Activated CD8-positive, alpha-beta memory T cell treated with anti-CD3 and anti-CD28 coated beads, Interleukin-2, amount 50 U/mL, for 4 hours (primary cell): ENCODE measurements around the gene CNTNAP2.

Source experiments
- DNase-seq: peaks from one replicate; pipeline ENCODE4 v3.0.0-alpha.2; 2020

CNTNAP2 gene

GRCh38 chr7:147813316-147813715 lies 1696.7 kb downstream of the CNTNAP2 start:
- DNase-seq, result no peak

GRCh38 chr7:147818317-147818716 lies 1701.7 kb downstream of the CNTNAP2 start:
- DNase-seq, result no peak

- no peak for DNase-seq
Observed at GRCh38 chr7:147824671-147825070, 1708.1 kb downstream of the CNTNAP2 start.

GRCh38 chr7:147829016-147829415 lies 1712.4 kb downstream of the CNTNAP2 start:
- DNase-seq, result no peak

- no peak for DNase-seq
Observed at GRCh38 chr7:147833557-147833956, 1717.0 kb downstream of the CNTNAP2 start.

- DNase-seq, result no peak
Observed at GRCh38 chr7:147833970-147834369, 1717.4 kb downstream of the CNTNAP2 start.

- no peak for DNase-seq
Observed at GRCh38 chr7:147852833-147853232, 1736.2 kb downstream of the CNTNAP2 start.

- DNase-seq, result no peak
Observed at GRCh38 chr7:147857152-147858140, 1740.8 kb downstream of the CNTNAP2 start.

GRCh38 chr7:147858421-147858820 lies 1741.8 kb downstream of the CNTNAP2 start:
- no peak for DNase-seq

GRCh38 chr7:147859033-147859432 lies 1742.4 kb downstream of the CNTNAP2 start:
- DNase-seq, result no peak

GRCh38 chr7:147859486-147859885 lies 1742.9 kb downstream of the CNTNAP2 start:
- DNase-seq, result no peak

- DNase-seq, result no peak
Observed at GRCh38 chr7:147861058-147861716, 1744.6 kb downstream of the CNTNAP2 start.

- DNase-seq, result no peak
Observed at GRCh38 chr7:147861945-147862344, 1745.3 kb downstream of the CNTNAP2 start.

- DNase-seq, result no peak
Observed at GRCh38 chr7:147869456-147869855, 1752.9 kb downstream of the CNTNAP2 start.

GRCh38 chr7:147878912-147879661 lies 1762.5 kb downstream of the CNTNAP2 start:
- DNase-seq, result no peak

GRCh38 chr7:147885869-147886268 lies 1769.3 kb downstream of the CNTNAP2 start:
- DNase-seq, result no peak

GRCh38 chr7:147894271-147894670 lies 1777.7 kb downstream of the CNTNAP2 start:
- DNase-seq, result no peak

- DNase-seq, result no peak
Observed at GRCh38 chr7:147896121-147896520, 1779.5 kb downstream of the CNTNAP2 start.

GRCh38 chr7:147903536-147904218 lies 1787.1 kb downstream of the CNTNAP2 start:
- DNase-seq, result no peak

- DNase-seq, result no peak
Observed at GRCh38 chr7:147904219-147904576, 1787.6 kb downstream of the CNTNAP2 start.

GRCh38 chr7:147909431-147910148 lies 1793.0 kb downstream of the CNTNAP2 start:
- DNase-seq, result no peak

GRCh38 chr7:147911201-147911601 lies 1794.6 kb downstream of the CNTNAP2 start:
- no peak for DNase-seq
